Sigmoid colon (tissue), 4 donors: ENCODE measurements around the gene GSG1L.

Experiments
- EP300 ChIP-seq, 4 donors: sonication (generic); formaldehyde crosslinking; IDR thresholded peaks; one replicate each; pipeline ENCODE4 v1.6.1; 2017; ENCODE audit warnings: antibody characterized with exemption in 4 of 4
- POLR2AphosphoS5 ChIP-seq, 4 donors: sonication (generic); formaldehyde crosslinking; IDR thresholded peaks; one replicate each; pipeline ENCODE4 v1.6.1; 2017; ENCODE audit warnings: antibody characterized with exemption in 4 of 4
- TF ChIP-seq, protein P1 (sequence below), 4 experiments: fragments of 450-650 bp in 3 of 4; fragments of 200-600 bp in 1 of 4; IDR thresholded peaks; one replicate each; pipeline ENCODE4 v1.5.1; 2016 to 2019; ENCODE audit warnings: antibody characterized with exemption in 4 of 4, mild to moderate bottlenecking in 3 of 4, moderate library complexity in 2 of 4

DNA sequence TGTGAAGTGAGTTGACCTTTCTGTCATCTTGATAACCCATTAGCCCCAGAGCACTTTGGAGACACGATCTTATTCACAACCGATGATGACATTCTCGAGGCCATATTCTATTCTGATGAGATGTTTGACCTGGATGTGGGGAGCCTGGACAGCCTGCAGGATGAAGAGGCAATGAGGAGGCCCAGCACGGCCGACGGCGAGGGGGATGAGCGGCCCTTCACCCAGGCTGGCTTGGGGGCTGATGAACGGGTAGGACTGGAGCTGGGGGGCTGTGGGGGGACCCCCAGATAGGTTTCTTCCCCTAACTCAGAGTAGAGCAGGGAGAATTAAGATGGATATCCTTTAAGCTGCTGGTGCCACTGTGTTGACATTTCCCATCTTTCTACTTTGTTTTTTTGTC lies 311.8 kb downstream of the GSG1L start:
- TF ChIP-seq, protein P1, sequence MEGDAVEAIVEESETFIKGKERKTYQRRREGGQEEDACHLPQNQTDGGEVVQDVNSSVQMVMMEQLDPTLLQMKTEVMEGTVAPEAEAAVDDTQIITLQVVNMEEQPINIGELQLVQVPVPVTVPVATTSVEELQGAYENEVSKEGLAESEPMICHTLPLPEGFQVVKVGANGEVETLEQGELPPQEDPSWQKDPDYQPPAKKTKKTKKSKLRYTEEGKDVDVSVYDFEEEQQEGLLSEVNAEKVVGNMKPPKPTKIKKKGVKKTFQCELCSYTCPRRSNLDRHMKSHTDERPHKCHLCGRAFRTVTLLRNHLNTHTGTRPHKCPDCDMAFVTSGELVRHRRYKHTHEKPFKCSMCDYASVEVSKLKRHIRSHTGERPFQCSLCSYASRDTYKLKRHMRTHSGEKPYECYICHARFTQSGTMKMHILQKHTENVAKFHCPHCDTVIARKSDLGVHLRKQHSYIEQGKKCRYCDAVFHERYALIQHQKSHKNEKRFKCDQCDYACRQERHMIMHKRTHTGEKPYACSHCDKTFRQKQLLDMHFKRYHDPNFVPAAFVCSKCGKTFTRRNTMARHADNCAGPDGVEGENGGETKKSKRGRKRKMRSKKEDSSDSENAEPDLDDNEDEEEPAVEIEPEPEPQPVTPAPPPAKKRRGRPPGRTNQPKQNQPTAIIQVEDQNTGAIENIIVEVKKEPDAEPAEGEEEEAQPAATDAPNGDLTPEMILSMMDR (IDR thresholded peaks at IDR 0.05) = no peak
- TF ChIP-seq POLR2AphosphoS5 (IDR thresholded peaks at IDR 0.05) (no peak), EP300 (IDR thresholded peaks at IDR 0.05) (no peak)
